K562 (cell line): ENCODE results near the gene NFS1. TPM values are rescaled to one million over a fixed set of nuclear protein-coding genes. Genes with fewer than 3 reads are reported as not detected.

Source experiments
- ATAC-seq: fragments of 200-7000 bp; cut with Tn5 transposase; 3 replicates; pipeline ENCODE4 v1.9.1; 2020; ENCODE audit warnings: moderate library complexity
- BruUV-seq: library from RNA; stranded (reverse); fragments of 400-500 nt; replicated peaks from 2 replicates; lab custom pipeline; 2021; lab: Mats Ljungman, UMichigan
- CTCF ChIA-PET: fragments of 300-600 bp; formaldehyde crosslinking; extraction: SDS; loops from one replicate; lab custom pipeline; 2021; ENCODE audit warnings: low intra/inter-chr PET ratio; lab: Yijun Ruan, JAX
- POLR2A ChIA-PET: fragments of 300-600, 350-650 bp; sonication (Branson Sonifier 250); formaldehyde crosslinking; extraction: SDS; loops from one replicate; lab custom pipeline; 2021; ENCODE audit warnings: antibody characterized with exemption, inconsistent platforms; lab: Yijun Ruan, JAX
- DNase-seq, 4 experiments: peaks; one replicate each; pipeline versions ENCODE4 v3.0.0 to v3.0.0-alpha.2; 2011 to 2018; ENCODE audit warnings: low spot score in 3 of 4, mixed read lengths in 3 of 4; ENCODE audit errors: extremely low read depth in 1 of 4
- FAIRE-seq: peaks from 2 replicates; lab custom pipeline; 2011; peaks lifted over from hg19 to GRCh38; lab: Jason Lieb, UNC
- H2AFZ ChIP-seq: 2 replicates; pipeline ENCODE4 v1.6.0; 2011; ENCODE audit warnings: low read depth, low read length, control low read depth, inconsistent platforms
- H3K27ac ChIP-seq: fragments of 200-600 bp; 3 replicates; pipeline ENCODE4 v1.8.0; 2011; ENCODE audit warnings: low read depth, mild to moderate bottlenecking, control low read depth, inconsistent platforms, low read length, moderate library complexity, mixed read lengths; ENCODE audit errors: extremely low read depth
- H3K27me3 ChIP-seq, 2 experiments: fragments of 300-600 bp in 1 of 2; 2 replicates in 1 of 2; 3 replicates in 1 of 2; pipeline versions ENCODE4 v1.6.0 to v1.8.0; 2011; ENCODE audit warnings: inconsistent platforms in 2 of 2, low read length in 2 of 2, mild to moderate bottlenecking in 1 of 2, mixed read lengths in 1 of 2, moderate library complexity in 1 of 2; ENCODE audit not compliant: control insufficient read depth in 2 of 2, insufficient read depth in 2 of 2
- H3K36me3 ChIP-seq: fragments of 300-600 bp; 3 replicates; pipeline ENCODE4 v1.8.0; 2011; ENCODE audit warnings: mild to moderate bottlenecking, low read length, inconsistent platforms; ENCODE audit not compliant: control insufficient read depth, insufficient read depth
- H3K4me1 ChIP-seq, 2 experiments: fragments of 200-600 bp in 1 of 2; replicated peaks in 1 of 2; 2 replicates in 1 of 2; 3 replicates in 1 of 2; pipeline versions ENCODE4 v1.5.1 to v1.8.0; 2011; ENCODE audit warnings: inconsistent platforms in 2 of 2, low read length in 2 of 2, mild to moderate bottlenecking in 1 of 2, mixed read lengths in 1 of 2, moderate library complexity in 1 of 2; ENCODE audit not compliant: control insufficient read depth in 2 of 2, insufficient read depth in 2 of 2
- H3K4me2 ChIP-seq: 2 replicates; pipeline ENCODE4 v1.6.1; 2011; ENCODE audit warnings: low read length, control low read depth, inconsistent platforms, mixed read lengths; ENCODE audit not compliant: insufficient read depth
- H3K4me3 ChIP-seq: fragments of 200-600 bp; sonication (generic), shearing (Covaris generic); 2 replicates; pipeline ENCODE4 v1.5.1; 2016; ENCODE audit warnings: control low read depth, inconsistent platforms
- H3K79me2 ChIP-seq: fragments of 200-600 bp; 3 replicates; pipeline ENCODE4 v1.8.0; 2011; ENCODE audit warnings: low read length, inconsistent platforms; ENCODE audit not compliant: control insufficient read depth, insufficient read depth
- H3K9ac ChIP-seq, 2 experiments: 2 replicates each; pipeline versions ENCODE4 v1.6.0 to v1.6.1; 2011; ENCODE audit warnings: low read depth in 2 of 2, low read length in 2 of 2, control low read depth in 1 of 2, inconsistent platforms in 1 of 2, mild to moderate bottlenecking in 1 of 2, mixed read lengths in 1 of 2; ENCODE audit not compliant: insufficient read depth in 1 of 2
- H3K9me1 ChIP-seq: one replicate; pipeline ENCODE4 v1.6.0; 2011; ENCODE audit warnings: inconsistent platforms, mild to moderate bottlenecking, low read length, moderate library complexity; ENCODE audit not compliant: control insufficient read depth, insufficient read depth
- H3K9me3 ChIP-seq: replicated peaks from 2 replicates; pipeline ENCODE4 v1.5.1; 2011; ENCODE audit warnings: low read depth, low read length, inconsistent platforms; ENCODE audit not compliant: control insufficient read depth, insufficient read depth
- H4K20me1 ChIP-seq: replicated peaks from 2 replicates; pipeline ENCODE4 v1.6.1; 2011; ENCODE audit warnings: low read length, inconsistent platforms, mixed read lengths; ENCODE audit not compliant: control insufficient read depth, insufficient read depth
- CBX8 ChIP-seq: fragments of 200-600 bp; sonication (generic); IDR thresholded peaks from 2 replicates; pipeline ENCODE4 v1.6.1; 2012; ENCODE audit warnings: borderline replicate concordance, mixed run types, low read depth, mild to moderate bottlenecking, moderate library complexity, mixed read lengths, low read length, control low read depth, inconsistent platforms; ENCODE audit not compliant: poor library complexity, severe bottlenecking; ENCODE audit errors: extremely low read depth
- PCBP2 ChIP-seq: fragments of 200-400 bp; formaldehyde crosslinking; IDR thresholded peaks from 2 replicates; pipeline ENCODE4 v1.6.1; 2018; ENCODE audit warnings: low read length, low read depth, mild to moderate bottlenecking, moderate library complexity; ENCODE audit not compliant: poor library complexity, severe bottlenecking
- ZFP1 ChIP-seq: fragments of 450-650 bp; formaldehyde crosslinking; IDR thresholded peaks from 2 replicates; pipeline ENCODE4 v1.4.0; 2020; ENCODE audit warnings: mild to moderate bottlenecking, mixed read lengths
- WGBS: fragments of 100-300 bp; shearing (Covaris generic); methylation state at CpG from one replicate; pipeline ENCODE4 v1.1.6; 2016; ENCODE audit warnings: low coverage, mixed read lengths; ENCODE audit not compliant: insufficient coverage; ENCODE audit errors: missing lambda C conversion rate; 5-methylcytosine and 5-hydroxymethylcytosine counted together
- in situ Hi-C: fragments of 300-500 bp; cut with MboI; formaldehyde crosslinking; loops from 4 replicates; pipeline ENCODE4 v1.15.0; 2018; ENCODE audit warnings: inconsistent platforms, mixed read lengths
- intact Hi-C: fragments of 100-400 bp; cut with micrococcal nuclease; formaldehyde crosslinking; loops from 2 replicates; pipeline ENCODE4 v1.14.2; 2022
- polyA plus RNA-seq, 8 experiments: library from polyadenylated mRNA; depleted of rRNA in 4 of 8; stranded (reverse) in 5 of 8; unstranded in 3 of 8; fragments of >200 nt; fragmentation: Nextera tagmentation in 2 of 8; fragmentation: Illumina TruSeq in 1 of 8; extraction: Ambion mirVana in 2 of 8; extraction: Trizol in 1 of 8; gene quantifications; 2 replicates each; pipeline versions ENCODE4 v1.2.1 to v1.2.3, GENCODE V29; 2011 to 2014; ENCODE audit warnings: inconsistent platforms in 1 of 8, missing spikeins in 1 of 8
- total RNA-seq, 7 experiments: library from RNA; depleted of rRNA in 6 of 7; stranded (reverse); fragments of >200 nt in 6 of 7; fragmentation: Illumina TruSeq in 2 of 7; extraction: Trizol in 2 of 7; gene quantifications; 2 replicates each; pipeline versions ENCODE4 v1.2.1 to v1.2.3, GENCODE V29; 2011 to 2021; ENCODE audit warnings: low replicate concordance in 1 of 7
- TF ChIP-seq, protein P1 (sequence below): fragments of 450-650 bp; IDR thresholded peaks from 2 replicates; pipeline ENCODE4 v1.6.1; 2016; ENCODE audit warnings: low read depth, mild to moderate bottlenecking, moderate library complexity
- TF ChIP-seq, protein P2 (sequence below): sonication (generic); formaldehyde crosslinking; IDR thresholded peaks from 2 replicates; pipeline ENCODE4 v1.8.0; 2022; ENCODE audit warnings: mild to moderate bottlenecking, missing genetic modification reagents

Gene NFS1
- total and polyA plus RNA-seq, 9 of the 15 experiments (the other 6 are each of a cell fraction or from before 2014, with no cell fraction given): 11.5 to 84.8 (median 47.1) TPM

DNA sequence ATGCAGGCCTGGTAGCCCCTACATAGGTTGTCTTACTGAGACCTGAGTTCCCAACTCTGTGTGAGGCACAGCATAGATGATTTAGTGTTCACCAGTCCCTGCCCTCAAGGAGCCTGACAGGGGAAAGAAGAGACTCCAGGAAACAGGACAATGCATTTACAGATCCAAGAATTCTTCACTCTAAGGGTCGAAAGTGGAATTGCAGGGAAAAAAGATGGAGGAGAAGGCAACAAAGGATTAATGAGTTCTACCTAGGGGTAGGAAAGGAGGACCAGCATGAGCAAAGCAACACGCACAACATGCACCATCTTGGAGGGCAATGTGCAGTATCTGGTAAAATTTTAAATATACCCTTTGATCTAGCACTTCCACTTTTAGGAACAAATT lies 77.6 kb downstream of the NFS1 start:
- Histone ChIP-seq H3K9me1 (no peaks in the 10 kb centered on the region), H2AFZ (no peak overlapping the region), H3K36me3 (peaks cover 18% of the 10 kb centered on the region; the same call in 2 of the 3 replicates), H3K4me1 (peaks cover 7 to 30% of the 10 kb centered on the region in 2 experiments; a peak in 4 of 5 replicates), H3K9me3 (no peaks in the 10 kb centered on the region), H3K4me2 (no peak overlapping the region), H3K79me2 (0 out of 3 replicates have a peak, but pooled peaks cover 4% of the 10 kb centered on the region), H3K27me3 (no peaks in the 10 kb centered on the region), H4K20me1 (no peaks in the 10 kb centered on the region), H3K27ac (no peak overlapping the region), H3K9ac (no peak overlapping the region; a peak in 1 of 4 replicates), H3K4me3 (no peak overlapping the region)
- POLR2A ChIA-PET: interaction anchor here (0.6 to 0.8 kb wide), 2 partner anchors 10 to 40 kb away, joined by 3 read pairs; no protein-coding TSS in a partner anchor
- intact Hi-C loops (no loop called here), in situ Hi-C loops (no loop called here)
- CTCF ChIA-PET: no interaction called here
- WGBS: 74% methylated on average over 2 of the region's 2 CpGs
- ATAC-seq (no peak), DNase-seq (no peak), FAIRE-seq (peak; percentile 67)
- no peak for TF ChIP-seq CBX8
- no TSS peak for BruUV-seq

DNA sequence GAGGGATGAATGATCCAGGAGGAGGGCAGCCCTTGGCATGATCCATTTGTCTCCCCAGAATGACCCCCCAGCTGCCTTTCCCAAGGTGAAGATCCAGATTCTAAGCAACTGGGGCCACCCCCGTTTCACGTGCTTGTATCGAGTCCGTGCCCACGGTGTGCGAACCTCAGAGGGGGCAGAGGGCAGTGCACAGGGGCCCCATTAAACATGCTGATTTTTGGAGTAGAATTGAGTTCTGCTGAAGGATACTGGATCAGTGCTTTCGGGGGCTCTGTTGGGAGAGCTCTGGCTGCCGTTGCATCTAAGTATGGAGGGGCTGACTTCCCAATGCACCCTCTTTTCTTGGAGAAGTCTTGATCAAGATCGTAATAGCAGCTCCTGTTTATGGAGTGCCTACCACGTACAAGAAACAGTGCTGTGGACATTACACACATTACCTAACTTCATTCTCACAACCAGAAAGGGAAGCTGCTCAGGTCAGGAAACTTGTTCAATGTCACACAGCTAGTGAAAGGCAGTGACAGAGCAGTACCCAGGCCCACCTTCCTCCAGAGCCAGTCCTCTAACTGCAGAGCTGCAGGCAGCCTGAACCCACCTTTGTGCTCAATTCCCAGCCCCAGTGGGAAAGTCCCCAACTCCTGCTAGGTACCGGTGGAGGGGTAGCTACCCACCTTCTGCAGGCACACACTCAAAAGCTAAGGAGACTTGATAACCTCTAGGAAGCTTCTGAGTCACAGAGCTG lies 78.2 kb downstream of the NFS1 start:
- intact Hi-C loops: no loop called here
- TF ChIP-seq, protein P1, sequence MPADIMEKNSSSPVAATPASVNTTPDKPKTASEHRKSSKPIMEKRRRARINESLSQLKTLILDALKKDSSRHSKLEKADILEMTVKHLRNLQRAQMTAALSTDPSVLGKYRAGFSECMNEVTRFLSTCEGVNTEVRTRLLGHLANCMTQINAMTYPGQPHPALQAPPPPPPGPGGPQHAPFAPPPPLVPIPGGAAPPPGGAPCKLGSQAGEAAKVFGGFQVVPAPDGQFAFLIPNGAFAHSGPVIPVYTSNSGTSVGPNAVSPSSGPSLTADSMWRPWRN: no peak
- TF ChIP-seq ZFP1: no peak
- TF ChIP-seq, protein P2, sequence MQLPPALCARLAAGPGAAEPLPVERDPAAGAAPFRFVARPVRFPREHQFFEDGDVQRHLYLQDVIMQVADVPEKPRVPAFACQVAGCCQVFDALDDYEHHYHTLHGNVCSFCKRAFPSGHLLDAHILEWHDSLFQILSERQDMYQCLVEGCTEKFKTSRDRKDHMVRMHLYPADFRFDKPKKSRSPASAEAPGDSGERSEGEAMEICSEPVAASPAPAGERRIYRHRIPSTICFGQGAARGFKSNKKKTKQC (CRISPR knock-in tag): no peak
- no peak for TF ChIP-seq PCBP2
- no peaks in the 10 kb centered on the region for H4K20me1 ChIP-seq
- H2AFZ ChIP-seq: no peak overlapping the region
- H3K4me2 ChIP-seq: no peak overlapping the region
- no peak overlapping the region for H3K4me3 ChIP-seq
- ATAC-seq (no peak), FAIRE-seq (peak; percentile 67), DNase-seq (no peak)
- H3K4me1 ChIP-seq: peaks cover 7 to 32% of the 10 kb centered on the region in 2 experiments; a peak in 4 of 5 replicates
- ChIA-PET POLR2A (interaction anchor here (0.6 to 2.0 kb wide), 4 partner anchors 10 to 40 kb away, joined by 3 to 6 read pairs (median 4); no protein-coding TSS in a partner anchor), CTCF (no interaction called here)
- in situ Hi-C loops: no loop called here
- H3K79me2 ChIP-seq: 0 out of 3 replicates have a peak, but pooled peaks cover 4% of the 10 kb centered on the region
- no peak overlapping the region for H3K27ac ChIP-seq
- no peaks in the 10 kb centered on the region for H3K27me3 ChIP-seq
- WGBS: 82% methylated on average over 6 of the region's 11 CpGs
- H3K9me3 ChIP-seq: no peaks in the 10 kb centered on the region
- peaks cover 12% of the 10 kb centered on the region; the same call in 2 of the 3 replicates for H3K36me3 ChIP-seq
- no TSS peak for BruUV-seq
- no peak overlapping the region; a peak in 1 of 4 replicates for H3K9ac ChIP-seq
- H3K9me1 ChIP-seq: no peaks in the 10 kb centered on the region
